ENCODE measurements around the gene AGPAT2. TPM values are rescaled to one million over a fixed set of nuclear protein-coding genes. Genes with fewer than 3 reads are reported as not detected.

Gene AGPAT2
- total and polyA plus RNA-seq, 8 donors = 24.9 to 170 (median 35.4) TPM

DNA sequence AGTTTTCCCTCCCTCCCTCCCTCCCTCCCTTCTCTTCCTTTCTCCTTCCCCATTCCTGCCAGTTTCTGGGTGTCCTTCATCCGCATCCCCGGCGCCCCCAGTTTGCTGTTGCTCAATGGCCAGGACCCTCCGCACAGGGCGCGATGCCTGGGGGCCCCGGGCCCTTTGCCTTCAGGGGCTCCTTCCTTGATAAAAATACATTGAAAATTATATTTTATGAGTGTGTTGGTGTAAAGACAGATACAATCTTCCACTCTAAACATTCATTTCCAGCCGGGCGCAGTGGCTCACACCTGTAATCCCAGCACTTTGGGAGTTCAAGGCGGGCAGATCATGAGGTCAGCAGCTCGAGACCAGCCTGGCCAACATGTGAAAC, 7.6 kb upstream of the AGPAT2 start:
- no peak for DNase-seq
- H3K4me1 ChIP-seq = peaks cover 16 to 82% of the 10 kb centered on the region in 2 donors
- intact Hi-C loops (cut with DNase I) = no loop called here
- TF ChIP-seq, protein P1, sequence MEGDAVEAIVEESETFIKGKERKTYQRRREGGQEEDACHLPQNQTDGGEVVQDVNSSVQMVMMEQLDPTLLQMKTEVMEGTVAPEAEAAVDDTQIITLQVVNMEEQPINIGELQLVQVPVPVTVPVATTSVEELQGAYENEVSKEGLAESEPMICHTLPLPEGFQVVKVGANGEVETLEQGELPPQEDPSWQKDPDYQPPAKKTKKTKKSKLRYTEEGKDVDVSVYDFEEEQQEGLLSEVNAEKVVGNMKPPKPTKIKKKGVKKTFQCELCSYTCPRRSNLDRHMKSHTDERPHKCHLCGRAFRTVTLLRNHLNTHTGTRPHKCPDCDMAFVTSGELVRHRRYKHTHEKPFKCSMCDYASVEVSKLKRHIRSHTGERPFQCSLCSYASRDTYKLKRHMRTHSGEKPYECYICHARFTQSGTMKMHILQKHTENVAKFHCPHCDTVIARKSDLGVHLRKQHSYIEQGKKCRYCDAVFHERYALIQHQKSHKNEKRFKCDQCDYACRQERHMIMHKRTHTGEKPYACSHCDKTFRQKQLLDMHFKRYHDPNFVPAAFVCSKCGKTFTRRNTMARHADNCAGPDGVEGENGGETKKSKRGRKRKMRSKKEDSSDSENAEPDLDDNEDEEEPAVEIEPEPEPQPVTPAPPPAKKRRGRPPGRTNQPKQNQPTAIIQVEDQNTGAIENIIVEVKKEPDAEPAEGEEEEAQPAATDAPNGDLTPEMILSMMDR (IDR thresholded peaks at IDR 0.05) = no peak
- ATAC-seq = no peak
- no peaks in the 10 kb centered on the region for H3K9me3 ChIP-seq
- H3K36me3 ChIP-seq = no peaks in the 10 kb centered on the region
- no peaks in the 10 kb centered on the region for H3K27me3 ChIP-seq
- H3K4me3 ChIP-seq = no peak overlapping the region
- H3K27ac ChIP-seq = no peak overlapping the region

DNA sequence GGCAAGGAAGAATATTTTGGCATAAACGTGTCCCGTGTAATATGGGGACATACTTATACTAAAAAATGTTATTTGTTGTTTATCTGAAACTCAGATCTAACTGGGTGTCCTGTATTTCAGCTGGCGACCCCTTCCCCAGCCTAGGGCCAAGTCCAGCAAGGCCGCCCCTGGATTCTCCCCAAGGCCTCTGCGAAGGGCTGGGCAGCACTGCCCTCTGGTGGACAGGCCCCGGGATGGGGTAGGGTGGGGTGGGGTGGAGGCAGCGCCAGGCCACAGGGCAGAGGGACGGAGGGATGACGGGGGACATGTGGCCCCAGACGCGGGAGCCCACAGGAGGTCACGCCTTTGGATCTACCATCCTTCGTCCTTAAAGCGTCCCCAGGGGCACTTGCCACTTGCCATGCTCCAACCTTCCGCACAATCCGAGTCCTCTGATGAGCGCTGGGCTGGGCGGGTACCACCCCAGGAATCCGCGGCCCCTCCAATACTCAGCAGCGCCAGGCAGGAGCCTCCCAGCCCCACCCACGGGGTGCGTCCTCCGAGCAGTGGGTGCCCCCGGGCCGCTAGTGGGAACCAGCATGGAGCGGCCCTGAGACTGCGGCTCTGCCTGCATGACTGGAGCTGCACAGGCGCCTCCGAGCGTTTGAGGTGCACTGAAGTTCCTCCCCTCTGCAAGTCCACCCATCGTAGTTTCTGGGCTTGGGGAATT, 7.1 kb upstream of the AGPAT2 start:
- H3K9me3 ChIP-seq = no peaks in the 10 kb centered on the region
- TF ChIP-seq, protein P1 (IDR thresholded peaks at IDR 0.05) = peak; percentile 60 to 85
- intact Hi-C loops (cut with DNase I) = no loop called here

DNA sequence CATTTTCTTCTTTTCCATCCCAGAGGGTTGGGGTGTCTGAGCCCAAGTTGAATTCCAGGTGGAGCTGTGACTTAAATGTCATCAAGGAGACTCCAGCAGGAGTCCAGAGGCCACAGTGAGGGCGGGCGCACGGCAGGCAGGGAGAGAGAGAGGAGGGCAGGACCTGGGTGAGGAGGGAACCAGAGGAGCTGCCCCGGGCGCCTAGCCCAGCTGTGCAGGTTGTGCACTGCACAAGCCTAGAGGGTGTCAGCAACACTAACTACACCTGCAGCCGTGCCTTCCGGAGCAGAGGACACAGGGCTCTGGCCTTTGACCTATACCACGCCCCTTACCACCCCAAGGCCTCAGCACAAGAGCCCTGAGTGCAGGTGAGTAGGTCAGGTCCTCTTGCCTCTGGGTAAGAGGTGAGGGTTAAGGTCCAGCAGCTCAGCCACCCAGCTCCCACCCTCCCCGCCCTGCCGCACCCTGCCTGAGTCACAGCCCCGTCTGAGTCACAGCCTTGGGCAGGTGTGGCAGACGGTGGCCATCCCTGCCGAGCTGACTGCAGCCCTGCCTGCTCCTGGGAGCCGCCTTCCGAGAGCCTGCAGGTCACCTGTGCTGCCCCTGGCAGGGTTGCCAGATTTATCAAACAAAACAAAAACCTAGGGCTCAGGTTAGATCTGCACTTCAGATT, 6.4 kb upstream of the AGPAT2 start:
- Histone ChIP-seq H3K36me3 (no peaks in the 10 kb centered on the region), H3K9me3 (no peaks in the 10 kb centered on the region), H3K27me3 (no peaks in the 10 kb centered on the region), H3K4me3 (no peak overlapping the region), H3K4me1 (peaks cover 16 to 82% of the 10 kb centered on the region in 2 donors), H3K27ac (peak overlapping the region; percentile 65 to 70)
- TF ChIP-seq, protein P1 (IDR thresholded peaks at IDR 0.05) = no peak
- DNase-seq = peak in 2 of 4 donors; percentile 85 to 91
- ATAC-seq = peak; percentile 74
- intact Hi-C loops (cut with DNase I) = no loop called here

More for the DNA sequence above, 7.1 kb upstream of the AGPAT2 start:
- H3K4me1 ChIP-seq = peaks cover 16 to 82% of the 10 kb centered on the region in 2 donors
- DNase-seq (peak in 3 of 4 donors; percentile 55 to 94 (median 67)), ATAC-seq (peak; percentile 68)
- H3K27me3 ChIP-seq = no peaks in the 10 kb centered on the region
- H3K4me3 ChIP-seq = no peak overlapping the region
- peak overlapping the region; percentile 65 to 70 for H3K27ac ChIP-seq
- no peaks in the 10 kb centered on the region for H3K36me3 ChIP-seq

DNA sequence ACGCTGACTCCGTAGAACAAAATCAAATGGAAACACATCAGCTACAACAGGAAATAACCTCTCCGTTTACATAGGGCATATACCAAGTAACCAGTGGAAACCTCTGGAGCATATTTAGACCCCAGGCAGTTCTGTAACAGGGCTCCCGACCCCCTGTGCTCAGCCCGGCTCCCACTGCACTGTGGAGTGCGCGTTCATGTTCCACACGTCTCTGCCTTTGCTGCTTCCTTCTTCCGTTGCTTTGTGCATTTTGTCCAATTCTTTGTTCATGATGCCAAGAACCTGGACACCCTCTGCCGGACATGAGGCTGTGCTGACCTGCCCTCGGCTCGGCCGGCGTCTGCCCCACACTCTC, 5.9 kb upstream of the AGPAT2 start:
- H3K27me3 ChIP-seq = no peaks in the 10 kb centered on the region
- ATAC-seq = no peak
- DNase-seq = no peak
- H3K9me3 ChIP-seq = no peaks in the 10 kb centered on the region
- H3K27ac ChIP-seq = peak overlapping the region; percentile 65 to 70
- intact Hi-C loops (cut with DNase I) = no loop called here
- H3K36me3 ChIP-seq = no peaks in the 10 kb centered on the region
- TF ChIP-seq, protein P1 (IDR thresholded peaks at IDR 0.05) = no peak
- no peak overlapping the region for H3K4me3 ChIP-seq
- H3K4me1 ChIP-seq = peaks cover 18 to 82% of the 10 kb centered on the region in 2 donors

All from left lung (tissue), 10 donors.